ENCODE results near the gene TBX4.

Gene TBX4

DNA sequence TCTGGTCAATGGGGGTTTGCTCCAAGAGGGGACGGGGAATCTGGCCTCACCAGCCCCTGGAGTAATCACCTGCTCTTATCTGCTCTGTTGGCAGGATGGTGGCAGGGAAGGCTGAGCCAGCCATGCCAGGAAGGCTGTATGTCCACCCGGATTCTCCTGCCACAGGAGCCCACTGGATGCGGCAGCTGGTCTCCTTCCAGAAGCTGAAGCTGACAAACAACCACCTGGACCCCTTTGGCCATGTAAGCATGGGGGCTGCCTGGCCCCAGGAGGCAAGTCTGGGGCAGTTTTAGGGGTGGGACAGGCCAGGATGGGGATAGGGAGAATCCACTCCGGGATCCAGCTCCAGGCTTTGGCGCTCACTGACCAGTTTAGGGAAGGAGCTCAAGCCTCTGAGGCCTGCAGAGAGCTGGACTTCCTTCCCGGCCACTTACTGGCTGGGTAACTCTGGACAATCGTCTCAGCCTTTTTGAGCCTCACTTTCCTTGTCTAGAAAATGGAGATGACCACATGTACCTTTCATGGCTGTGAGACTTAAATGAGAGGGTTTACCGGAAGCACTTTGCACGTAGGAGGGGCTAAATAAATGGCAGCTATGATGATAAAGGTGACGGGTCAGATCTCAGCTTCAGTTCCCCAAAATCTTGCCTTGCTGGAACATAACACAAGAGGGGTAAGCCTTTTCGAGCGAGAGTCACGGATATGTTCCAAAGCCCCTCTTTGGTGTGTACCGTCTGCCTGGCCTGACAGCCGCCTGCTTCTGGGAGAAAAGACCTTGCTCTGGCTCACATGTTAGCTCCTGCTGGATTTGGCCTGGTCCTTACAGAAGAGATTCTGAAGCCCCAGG is 15.4 kb downstream of the TBX4 start:
- peak; percentile 15 for DNase-seq

DNA sequence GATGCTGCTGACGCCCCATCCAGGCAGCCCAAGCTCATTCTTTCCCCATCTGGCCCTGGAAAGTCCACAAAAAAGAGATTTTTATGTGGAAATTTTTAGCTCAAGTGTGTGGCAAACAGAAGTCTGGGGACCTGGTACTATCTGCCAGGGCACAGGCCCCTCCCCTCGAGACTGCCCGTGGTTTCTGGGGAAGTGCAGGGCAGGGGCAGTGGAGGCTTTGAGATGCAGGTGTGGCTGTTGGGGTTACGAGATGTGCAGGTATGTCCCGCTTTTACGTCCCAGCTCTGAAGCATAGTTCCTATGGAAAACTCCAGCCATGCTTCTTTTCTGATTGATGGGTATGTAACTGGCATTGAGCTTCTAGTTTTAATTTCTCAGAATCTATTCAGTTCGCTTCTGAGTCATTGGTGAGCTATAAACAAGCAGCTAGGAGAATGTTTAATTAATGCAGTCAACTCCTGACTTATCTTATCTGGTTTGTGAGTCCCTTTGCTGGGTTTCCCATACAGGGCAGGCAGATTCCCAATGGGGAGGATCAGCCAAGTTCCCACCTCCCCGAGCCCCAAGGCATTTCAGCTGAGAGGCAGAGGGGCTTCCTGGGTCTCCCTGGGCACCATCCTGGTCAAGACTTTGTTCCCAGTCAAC is 16.2 kb downstream of the TBX4 start:
- no peak for DNase-seq

DNA sequence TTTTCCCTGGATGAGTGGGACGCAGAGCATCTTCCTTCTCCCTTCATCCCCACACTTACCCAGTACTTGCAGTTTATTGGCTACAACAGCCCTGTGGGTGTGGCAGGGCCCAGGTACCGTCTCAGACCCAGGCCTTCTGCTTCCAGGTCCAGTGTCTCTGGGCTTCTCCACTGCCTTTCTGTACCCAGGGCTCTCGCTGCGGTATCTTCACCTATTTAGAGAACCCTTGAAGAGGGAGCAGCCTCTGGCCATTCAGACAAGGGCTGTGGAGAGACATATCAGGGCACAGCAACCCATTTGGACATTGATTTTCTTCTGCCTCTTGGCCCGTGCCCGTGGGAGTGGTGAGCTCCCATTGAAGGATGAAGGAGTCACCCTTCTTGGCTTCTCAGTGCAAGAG is 17.3 kb downstream of the TBX4 start:
- DNase-seq: peak; percentile 7

DNA sequence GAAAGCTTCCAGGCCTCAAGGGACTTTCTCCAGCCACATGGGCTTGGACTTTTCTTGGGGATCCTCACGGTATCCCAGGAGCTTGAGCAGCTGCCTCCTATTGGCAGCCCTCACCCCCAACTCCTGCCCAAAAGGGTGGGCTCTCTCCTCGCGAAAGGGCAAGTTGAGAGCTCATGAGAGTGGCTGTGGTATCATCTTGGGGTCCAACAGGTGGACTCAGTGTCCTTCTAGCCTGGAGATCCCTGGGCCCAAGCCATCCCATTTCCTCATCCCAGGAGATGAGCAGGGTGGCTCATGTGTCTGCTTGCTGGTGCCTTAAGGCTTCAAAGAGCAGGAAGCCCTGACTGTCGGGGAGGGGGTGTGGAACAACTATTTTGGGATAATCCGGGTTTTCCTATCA is 17.7 kb downstream of the TBX4 start:
- peak; percentile 14 for DNase-seq

DNA sequence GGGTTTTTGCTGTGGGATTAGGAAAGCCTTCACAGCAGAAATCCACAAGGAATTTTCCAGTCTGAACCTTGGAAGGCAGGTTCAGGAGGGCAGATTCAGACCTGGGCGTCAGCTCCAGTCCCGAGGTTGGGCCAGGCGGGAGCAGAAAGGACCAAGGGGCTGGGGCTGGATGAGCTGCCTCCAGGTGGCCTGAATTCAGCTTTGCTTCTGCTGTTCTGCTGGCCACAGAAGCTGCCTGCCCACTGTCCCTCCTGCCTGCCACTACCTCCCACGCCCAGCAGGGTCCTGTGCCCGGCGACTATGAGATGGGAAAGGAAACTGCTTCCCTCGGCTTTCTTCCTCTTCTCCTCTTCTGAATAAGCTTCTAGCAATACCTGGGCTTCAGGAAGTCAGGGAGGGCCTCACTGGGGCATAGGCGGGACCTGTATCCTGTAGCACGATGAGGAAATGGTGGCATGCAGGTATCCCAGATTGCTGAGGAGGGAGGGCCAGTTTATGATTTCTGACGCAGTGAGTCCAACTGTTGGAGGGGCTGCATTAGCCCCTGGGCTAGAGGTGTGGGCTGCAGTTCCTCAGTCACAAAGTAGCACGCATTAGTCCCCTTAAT is 18.4 kb downstream of the TBX4 start:
- peak; percentile 5 for DNase-seq

DNA sequence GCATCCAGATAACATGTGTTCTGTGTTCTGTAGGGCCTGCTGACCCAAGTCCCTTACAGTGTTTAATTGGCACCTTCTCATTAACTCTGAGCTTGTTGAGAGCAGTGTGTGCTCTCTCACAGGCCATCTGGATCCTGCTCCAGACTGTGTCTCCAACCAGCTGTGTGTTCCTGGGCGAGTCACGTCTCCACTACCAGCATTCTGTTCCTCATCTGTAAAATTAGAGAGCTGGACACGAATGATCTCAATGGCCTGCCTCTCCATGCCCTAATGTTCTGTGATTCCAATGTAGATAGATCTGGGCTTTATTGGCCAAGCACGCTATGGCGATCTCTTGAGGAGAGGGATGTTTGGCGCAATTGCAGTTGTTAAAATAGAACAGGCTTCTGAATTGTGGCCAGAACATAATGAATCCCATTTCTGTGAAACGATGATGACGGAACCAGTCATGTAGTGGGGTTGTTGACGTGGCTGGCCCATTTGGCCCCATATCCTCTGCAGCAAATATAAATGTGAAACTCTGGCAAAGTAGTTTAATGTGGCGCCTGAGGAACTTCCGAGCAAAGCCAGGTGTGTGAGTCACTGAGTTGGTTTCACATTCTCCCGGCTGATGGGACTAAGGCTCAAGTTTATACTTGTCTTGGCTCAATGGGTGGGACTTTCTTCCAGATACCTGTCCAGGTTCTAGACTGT is 22.2 kb downstream of the TBX4 start:
- no peak for DNase-seq

DNA sequence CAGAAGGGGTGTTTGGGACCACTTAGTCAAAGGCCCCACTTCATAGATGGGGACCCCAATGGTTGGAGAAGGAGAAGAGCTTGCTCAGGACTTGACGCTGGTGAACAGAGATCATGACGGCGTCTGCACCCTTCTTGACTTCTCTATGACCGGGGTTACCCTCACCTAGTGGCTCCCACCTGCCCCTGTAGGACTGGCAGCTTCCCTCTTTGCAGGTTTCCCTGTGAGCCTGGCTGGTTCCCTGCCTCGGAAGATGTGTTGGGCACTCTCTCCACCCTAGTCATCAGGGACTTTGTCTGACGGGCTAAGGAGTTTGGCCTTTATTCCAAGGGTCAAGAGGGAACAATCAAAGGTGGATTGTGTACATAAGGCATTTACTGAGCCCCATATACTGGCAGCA is 22.7 kb downstream of the TBX4 start:
- DNase-seq: peak; percentile 0

DNA sequence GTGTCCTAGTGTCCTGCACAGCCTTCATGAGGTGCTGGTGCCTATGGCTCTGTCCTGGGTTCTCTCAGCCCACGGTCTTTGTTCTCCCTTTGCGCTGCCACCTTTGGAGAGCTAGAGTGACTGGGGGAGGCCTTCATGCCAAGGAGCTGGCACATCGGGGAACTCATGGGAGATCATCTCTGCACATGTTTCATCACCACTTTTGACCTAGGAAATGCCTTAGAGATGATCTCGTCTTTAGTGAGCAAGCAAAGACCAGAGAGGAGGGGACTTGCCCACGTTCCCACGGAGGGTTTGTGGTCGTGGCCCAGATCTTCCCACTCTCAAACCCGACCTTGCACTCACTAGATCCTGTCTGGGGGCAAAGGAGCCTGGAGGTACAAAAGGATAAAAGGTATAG is 23.5 kb downstream of the TBX4 start:
- peak; percentile 2 for DNase-seq

DNA sequence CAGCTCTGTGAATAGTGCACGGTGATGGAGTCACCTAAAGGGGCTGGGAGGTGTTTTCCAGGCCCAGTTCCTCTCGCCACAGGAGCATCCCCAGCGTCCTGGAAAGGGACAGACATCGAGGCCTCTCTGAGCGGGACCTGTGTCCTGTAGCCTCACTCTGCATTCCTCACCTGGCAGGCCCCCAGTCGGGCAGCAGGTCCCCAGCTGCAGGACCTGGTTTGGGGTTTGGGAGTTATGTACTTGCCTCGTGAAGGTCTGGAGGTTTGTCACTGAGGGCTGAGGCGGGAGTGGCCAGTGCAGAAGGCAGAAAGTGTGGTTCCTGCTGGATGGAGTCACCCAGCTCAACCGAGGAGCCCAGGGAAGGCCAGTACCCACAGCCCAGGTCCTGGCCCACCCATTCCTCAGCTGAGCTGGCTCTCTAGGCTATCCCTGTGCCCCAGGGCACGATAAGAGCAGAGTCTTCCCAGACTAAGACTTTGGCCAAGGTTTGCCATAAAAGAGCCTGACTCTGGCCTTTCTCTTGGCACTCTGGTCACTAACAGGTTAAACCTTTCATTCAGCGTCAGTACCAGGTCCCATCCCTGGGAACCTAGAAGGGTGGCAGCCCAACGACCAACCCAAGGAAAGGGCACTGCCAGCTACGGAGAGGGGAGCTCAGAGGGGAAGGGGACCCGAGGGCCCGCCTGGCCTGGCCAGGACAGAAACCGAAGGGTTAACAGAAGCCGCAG is 24.4 kb downstream of the TBX4 start:
- DNase-seq: peak; percentile 10

DNA sequence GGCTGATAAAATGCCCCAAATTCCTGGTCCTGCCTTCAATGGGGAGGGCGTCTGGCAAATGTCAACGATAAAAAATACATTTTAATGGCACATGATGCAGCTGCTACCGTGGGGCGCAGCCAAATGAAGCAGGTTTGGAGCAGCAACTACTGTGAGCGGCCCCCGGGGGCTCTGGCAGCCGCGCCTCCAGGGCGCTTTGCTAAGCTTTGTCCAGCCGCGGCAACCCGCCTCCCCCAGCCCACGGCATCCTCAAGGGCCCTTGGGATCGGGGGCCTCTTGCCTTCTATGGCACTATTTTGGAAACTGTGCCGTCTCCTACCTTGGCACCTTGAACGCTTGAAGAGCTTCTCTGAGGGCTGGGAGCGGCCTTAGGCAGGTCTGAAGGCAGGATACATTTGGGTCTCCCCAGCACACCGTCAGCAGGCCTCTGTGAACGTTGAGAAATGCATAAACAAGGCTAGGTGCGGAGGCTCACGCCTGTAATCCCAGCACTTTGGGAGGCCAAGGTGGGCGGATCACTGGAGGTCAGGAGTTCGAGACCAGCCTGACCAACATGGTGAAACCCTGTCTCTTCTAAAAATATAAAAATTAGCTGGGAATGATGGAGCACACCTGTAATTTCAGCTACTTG is 25.1 kb downstream of the TBX4 start:
- no peak for DNase-seq

DNA sequence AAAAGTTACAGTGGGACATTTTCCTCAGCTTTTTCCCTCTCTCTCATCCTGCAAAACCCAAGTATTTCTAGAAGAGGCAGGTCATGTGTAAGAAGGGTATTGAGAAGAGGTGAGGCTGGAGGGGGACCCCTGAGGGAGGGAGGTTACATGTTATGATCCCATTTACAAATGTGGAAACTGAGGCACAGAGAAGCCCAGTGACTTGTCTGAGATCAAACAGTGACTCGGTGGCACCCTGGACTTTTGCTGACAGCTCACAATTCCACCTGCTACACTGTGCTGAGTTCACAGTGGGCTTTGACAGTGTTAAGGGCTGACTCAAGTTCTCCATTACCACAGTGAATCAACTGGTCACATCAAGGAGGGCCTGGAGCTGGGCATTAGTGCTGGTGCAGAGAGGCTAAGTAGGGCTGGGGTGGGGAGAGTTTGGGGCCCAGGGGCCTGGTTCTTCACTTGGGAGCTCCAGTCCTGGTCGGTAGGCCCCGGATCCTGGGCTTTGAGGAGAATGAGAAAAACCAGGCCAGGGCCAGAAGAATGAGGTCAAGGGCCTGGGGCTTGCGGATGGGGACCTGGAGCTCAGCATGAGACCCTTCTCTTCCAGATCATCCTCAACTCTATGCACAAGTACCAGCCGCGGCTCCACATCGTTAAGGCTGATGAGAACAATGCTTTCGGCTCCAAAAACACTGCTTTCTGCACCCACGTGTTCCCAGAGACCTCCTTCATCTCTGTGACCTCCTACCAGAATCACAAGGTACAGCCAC is 26.0 kb downstream of the TBX4 start:
- DNase-seq: no peak

DNA sequence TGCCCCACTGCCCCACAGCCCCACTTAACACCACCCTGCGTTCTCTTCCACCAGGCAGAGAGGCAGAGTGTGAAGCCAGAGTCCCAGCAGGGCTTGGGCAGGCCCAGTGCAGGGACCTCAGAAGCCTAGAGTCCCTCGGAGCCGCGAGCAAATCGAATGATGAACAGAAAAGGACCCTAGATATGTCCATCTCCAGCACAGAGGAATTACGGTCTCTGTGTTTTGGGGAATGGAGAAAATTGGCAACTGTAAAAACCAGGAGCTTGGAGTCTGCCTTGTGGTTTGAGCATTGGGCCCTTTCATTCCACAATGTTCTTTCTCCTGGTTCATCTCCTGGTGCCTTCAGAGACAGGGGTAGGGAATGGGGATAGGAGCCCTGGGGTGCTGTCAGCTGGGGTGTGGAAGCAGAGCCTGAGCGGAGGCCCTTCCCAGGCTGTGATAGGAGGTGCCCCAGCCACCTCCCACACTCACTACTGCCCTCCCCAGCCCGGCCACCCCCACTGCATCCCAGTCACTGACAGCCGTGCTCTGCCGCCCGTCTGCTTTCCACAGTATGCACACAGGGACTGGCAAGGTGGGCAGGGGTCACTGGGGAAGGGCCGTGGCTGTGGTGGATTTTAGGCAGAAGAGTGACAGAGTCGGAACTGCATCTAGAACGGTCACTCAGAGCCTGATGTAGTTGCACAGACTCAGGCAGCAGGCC is 26.7 kb downstream of the TBX4 start:
- DNase-seq: no peak

DNA sequence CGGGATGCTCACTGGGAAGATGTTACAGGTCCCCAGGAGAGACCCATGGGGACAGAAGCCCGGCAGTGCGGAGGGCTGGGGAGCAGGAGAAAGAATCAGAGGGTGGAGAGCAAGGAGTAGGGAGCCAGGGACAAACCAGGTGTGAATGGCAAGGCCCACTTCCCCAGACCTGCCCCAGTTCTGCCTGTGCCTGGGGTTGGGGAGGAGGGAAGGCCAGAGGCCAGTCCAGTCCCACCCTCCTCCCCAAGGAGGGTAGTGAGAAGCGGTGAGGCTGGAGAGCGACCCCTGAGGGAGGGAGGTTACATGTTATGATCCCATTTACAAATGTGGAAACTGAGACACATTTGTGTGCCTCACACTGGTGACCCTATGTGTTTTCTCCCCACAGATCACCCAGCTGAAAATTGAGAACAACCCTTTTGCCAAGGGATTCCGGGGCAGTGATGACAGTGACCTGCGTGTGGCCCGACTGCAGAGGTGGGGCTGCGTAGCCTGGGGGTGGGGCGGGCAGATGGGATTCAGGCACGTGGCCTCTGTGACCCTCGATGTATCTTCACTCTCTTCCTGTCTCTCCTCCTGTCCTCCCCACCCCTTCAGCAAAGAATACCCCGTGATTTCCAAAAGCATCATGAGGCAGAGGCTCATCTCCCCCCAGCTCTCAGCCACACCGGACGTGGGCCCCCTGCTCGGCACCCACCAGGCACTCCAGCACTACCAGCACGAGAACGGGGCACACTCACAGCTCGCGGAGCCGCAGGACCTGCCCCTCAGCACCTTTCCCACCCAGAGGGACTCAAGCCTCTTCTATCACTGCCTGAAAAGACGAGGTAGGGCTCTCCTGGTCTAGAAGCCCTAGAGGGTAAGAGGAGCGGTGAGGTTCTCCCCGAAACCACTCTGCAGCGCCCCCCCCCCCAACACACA is 27.5 kb downstream of the TBX4 start:
- DNase-seq: no peak

DNA sequence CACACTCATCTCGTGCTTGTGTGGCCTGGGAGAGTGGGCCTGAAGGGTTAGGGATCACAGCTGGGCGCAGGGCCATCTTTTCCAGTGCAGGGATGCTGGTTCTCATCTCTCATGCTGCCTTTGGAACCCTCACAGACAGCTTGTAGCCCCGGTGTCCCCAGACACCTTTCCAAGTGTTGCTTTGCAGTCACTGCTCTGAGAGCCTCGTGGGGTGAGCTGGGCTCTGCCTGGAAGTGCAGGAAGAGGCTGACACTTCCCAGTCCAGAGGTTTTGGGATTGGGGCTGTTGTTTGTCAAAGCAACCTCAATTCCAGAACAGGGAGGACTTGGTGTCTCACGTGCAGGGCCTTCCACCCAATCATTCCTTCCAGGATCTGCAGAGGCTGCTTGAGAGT is 28.2 kb downstream of the TBX4 start:
- DNase-seq: no peak

DNA sequence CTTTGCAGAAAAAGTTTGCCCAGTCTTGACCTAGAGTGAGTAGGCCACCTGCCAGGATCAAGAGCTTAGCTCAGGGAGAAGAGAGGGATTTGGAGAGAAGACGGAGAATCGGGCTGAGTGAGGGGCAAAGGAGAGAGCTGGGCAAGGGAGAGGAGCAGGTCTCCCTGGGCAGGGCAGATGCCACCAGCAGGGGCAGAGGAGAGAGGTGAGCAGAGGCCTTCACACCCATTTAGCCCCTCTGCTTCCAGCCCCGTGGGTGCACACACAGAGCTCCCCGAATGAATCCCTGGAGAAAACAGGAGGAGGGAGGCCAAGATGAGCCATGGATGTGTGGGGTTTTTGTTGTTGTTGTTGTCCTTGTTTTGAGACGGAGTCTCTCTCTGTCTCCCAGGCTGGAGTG is 29.2 kb downstream of the TBX4 start:
- DNase-seq: no peak

DNA sequence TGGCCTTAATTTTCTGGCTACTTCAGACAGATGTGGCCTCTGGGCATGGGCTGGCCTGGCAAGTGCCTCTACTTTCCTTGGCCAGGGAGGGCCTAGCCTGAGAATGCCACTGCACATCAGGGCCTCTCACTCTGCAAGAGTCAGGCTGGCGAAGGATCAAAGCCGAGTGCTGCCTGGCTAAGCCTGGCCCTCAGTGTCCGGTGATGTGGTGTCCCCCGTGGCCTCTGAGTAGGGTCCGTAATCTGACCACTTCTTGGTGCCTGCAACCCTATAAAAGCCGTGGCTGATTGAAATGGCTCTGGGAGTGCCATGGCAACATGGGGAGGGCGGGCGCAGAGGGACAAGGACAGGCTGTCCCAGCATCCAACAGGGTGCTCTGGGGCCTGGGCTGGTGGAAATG is 30.2 kb downstream of the TBX4 start:
- DNase-seq: no peak

DNA sequence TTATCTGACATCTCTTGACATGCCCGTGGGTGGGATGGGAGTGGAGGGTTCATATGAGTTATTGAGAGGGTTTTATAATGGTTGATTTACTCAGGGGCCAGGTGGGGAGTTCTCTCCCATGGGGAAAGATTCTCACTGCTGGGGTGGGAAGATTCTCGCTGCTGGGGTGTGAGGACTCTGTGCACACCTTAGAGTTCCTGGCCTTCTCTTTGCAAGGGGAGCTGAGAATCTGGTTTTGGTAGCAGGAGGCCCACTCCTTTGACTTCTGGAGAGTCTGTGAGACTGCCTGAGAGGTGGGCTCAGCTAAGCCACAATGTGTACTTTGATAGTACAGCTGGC is 31.5 kb downstream of the TBX4 start:
- DNase-seq: no peak

DNA sequence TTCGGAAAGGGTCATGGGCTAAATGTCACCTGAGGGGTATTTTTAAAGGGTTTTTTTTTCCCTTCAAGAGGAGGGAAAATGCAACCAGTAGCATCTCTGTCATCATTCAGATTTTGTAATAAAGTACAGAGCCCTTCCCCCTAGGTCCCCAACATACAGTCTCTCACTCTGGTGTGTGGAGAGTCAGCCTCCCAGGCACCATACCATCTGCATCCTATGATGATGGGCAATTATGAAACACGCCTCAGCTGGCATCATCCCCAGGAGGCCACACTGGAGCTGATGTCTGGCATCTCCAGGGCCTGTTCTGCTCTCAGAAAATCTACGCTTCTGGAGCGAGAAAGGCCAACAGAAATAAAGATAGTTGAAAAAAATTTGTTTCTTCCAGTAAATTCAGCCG is 32.0 kb downstream of the TBX4 start:
- DNase-seq: no peak

DNA sequence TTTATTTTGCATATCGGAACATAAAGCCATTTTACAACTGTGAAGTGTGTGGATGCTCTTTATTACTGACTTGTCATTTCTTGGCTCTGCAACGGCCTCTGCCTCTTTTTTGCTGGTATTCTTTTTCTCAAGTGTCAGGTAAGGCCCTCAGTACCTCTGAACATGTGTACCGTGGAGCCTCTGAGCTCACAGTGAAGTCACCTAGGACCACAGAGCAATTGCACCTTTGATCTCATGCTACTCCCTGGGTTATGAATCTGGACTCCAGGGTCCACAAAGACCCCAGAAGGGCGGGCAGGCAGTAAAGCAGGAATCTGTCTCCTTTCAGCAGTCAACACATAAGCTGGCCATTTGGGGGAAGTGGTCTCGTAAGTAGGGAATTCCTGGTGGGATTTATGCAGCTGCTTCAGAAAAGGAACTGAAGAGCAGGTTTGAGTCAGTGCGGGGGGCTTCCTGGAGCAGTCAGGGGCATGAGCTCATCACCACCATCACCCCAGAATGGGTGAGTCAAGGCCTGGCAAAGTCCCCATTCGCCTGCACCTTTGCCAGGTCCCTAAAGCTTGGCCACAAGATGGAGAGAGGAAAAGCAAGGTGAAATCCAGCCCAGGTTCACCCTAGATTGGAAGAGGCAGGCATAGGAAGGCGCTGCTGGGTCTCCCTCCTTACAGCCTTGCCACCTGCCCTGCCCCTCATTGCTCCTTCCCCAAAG is 33.0 kb downstream of the TBX4 start:
- no peak for DNase-seq
